ENCODE results near the gene TNP2.

The TNP2 gene

DNA sequence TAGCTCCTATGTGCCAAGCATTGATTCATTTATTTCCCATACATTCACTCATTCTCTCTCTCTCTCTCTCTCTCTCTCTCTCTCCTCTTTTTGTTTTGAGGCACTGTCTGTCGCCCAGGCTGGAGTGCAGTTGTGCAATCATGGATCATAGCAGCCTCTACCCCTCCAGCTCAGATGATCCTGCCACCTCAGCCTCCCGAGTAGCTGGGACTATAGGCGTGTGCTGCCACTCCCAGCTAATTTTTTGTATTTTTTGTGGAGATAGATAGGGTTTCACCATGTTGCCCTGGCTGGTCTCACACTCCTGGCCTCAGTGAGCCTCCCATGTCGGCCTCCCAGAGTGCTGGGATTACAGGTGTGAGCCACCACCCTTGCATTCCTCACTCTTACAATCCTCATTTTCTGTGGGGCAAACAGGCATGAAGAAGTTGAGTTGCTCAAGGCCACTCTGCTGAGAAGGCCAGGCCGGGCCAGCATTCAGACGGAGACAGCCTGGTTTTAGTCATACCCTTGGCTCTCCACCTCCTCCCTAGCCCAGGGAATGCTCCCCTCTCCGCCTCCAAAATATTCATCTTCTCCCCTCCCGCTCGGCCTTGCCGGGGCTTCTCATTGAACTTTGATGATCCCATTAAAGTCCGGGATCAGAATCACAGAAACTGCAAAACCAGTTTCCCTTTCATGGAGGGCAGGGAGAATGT lies 7.9 kb upstream of the TNP2 start:
- no peak for DNase-seq (ENCODE audit: low spot score)

DNA sequence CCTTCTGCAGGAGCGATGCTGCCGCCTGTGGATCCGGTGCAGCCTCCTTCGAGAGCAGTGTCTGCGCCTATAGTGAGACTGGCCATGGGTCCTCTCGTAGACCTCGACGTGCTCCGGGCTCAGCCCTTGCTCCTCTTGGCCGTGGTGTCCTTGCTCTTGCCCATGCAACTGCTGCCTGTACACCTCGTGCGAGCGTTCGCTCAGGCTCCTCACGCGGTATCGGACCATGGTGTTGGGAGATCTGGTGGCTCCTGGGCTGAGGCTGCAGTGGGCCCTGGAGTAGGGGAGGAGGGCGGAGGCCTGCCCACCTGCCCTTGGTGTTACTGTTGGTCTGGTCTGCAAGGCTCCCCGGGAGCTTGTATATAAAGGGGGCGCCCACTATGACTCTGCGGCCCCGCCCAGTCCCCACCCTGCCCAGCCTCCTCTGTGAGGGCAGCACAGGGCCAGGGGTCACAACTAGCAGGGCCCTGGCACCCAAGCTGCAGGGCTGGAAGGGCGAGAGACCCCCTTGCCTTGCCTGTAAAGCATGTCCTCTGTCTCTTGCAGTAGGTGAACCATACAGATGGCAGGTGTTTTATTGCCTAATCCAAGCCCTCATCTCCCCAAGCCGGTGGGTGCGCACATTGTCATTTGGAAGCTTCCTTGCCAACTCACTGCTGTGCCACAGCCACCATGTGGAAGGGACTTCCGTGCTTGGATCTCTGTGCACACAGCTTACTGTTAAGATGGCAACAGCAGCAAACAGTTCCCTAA lies 7.2 kb upstream of the TNP2 start, which contains the start of gene PRM2:
TSS of gene PRM2 (minus strand) at position 338 of the 753 bp plus-strand sequence. CDS start at position 228, 110 bp downstream.
- no peak for DNase-seq (ENCODE audit: low spot score)

DNA sequence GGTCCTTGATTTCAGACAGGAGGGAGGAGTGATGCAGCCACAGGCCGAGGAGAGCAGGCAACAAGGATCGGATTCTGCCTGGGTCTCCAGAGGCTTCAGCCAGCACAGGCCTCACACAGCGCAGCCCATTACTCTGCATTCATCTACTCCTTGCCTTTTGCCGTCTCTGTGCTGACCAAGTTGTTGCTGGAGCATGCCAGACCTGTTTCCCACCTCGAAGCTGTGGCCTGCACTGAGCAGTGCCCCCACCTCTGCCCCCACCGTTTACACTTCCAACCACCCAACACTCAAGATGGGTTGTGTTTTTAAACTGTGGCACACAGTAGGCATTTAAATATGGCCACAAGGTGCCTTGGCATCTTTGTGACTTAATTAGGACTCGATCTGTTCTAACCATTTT lies 5.8 kb upstream of the TNP2 start:
- DNase-seq (ENCODE audit: low spot score), result no peak

- no peak for DNase-seq (ENCODE audit: low spot score)
Measured at GRCh38 chr16:11273721-11274324, 4.7 kb upstream of the TNP2 start.

- no peak for DNase-seq (ENCODE audit: low spot score)
Measured at GRCh38 chr16:11272921-11273720, 4.0 kb upstream of the TNP2 start, which contains the start of gene PRM3. Gene PRM3, minus strand, starts transcription at chr16:11273629. Its CDS starts 34 bp downstream, at chr16:11273595.

DNA sequence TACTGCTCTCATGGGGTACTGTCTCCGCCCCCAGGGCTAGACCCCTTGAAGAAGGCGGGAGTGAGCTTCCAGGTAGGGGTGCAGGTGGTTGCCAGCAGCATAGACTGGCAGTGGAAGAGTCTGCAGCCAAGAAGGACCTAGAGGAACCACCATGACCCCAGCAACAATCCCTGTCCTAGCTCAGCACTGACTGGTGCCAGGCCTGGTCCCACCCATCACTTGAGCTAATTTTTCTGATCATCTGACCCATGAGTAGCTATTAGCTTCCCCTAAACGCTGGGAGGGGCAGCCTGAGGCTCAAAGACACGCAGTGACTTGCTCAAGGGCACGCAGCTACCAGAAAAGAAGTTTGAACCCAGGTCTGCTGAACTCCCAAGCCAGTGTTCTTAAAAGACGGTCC lies 3.4 kb upstream of the TNP2 start:
- no peak for DNase-seq (ENCODE audit: low spot score)

- DNase-seq (ENCODE audit: low spot score), result no peak
Measured at GRCh38 chr16:11271610-11272009, 2.5 kb upstream of the TNP2 start.

DNA sequence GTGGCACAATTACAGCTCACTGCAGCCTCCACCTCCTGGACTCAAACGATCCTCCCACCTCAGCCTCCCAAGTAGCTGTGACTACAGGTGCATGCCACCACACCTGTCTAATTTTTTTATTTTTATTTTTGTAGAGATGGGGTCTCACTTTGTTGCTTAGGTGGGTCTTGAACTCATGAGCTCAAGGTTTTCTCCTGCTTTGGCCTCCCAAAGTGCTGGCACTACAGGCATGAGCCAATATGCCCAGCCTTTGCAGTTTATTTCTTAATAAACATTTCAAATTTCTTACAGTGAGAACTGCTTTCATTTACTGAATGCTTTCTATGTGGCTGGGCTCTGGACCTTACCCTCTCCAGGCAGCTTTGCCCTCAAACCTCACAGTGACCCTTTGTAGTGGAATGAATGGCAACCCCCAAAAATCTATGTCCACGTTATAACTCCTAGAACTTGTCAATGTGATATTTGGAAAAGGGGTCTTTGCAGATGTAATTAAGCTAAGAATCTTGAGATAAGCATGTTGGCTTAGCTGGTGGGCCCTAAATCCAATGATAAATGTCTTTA lies 1.6 kb upstream of the TNP2 start:
- DNase-seq (ENCODE audit: low spot score), result no peak

- no peak for DNase-seq (ENCODE audit: low spot score)
Measured at GRCh38 chr16:11265124-11265523, 4.0 kb downstream of the TNP2 start.

GRCh38 chr16:11264155-11264832 lies 4.8 kb downstream of the TNP2 start:
- no peak for DNase-seq (ENCODE audit: low spot score)

DNA sequence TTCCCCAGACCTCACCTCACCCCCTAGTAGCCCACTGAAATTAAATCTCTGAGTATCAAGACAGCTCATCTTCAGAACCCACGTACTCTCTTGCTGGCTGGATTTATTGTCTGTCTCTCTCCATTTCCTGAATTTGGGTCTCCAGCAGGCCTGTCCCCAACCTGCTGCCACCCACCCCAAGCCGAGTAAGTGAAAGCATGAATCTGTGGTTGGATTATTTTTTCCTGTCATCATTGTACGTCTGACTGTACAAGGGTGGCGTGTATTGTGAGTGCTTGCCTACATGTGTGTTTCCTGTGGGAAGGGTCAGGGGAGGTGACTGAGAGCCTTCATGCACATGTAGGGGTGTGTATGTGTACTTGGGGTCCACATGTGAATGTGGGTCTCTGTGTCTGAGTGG lies 5.4 kb downstream of the TNP2 start:
- DNase-seq (ENCODE audit: low spot score), result no peak

- DNase-seq (ENCODE audit: low spot score), result no peak
Measured at GRCh38 chr16:11262915-11263314, 6.2 kb downstream of the TNP2 start.

GRCh38 chr16:11260596-11260966 lies 8.5 kb downstream of the TNP2 start:
- no peak for DNase-seq (ENCODE audit: low spot score)

GRCh38 chr16:11259655-11260595 lies 9.2 kb downstream of the TNP2 start:
- no peak for DNase-seq (ENCODE audit: low spot score)

DNA sequence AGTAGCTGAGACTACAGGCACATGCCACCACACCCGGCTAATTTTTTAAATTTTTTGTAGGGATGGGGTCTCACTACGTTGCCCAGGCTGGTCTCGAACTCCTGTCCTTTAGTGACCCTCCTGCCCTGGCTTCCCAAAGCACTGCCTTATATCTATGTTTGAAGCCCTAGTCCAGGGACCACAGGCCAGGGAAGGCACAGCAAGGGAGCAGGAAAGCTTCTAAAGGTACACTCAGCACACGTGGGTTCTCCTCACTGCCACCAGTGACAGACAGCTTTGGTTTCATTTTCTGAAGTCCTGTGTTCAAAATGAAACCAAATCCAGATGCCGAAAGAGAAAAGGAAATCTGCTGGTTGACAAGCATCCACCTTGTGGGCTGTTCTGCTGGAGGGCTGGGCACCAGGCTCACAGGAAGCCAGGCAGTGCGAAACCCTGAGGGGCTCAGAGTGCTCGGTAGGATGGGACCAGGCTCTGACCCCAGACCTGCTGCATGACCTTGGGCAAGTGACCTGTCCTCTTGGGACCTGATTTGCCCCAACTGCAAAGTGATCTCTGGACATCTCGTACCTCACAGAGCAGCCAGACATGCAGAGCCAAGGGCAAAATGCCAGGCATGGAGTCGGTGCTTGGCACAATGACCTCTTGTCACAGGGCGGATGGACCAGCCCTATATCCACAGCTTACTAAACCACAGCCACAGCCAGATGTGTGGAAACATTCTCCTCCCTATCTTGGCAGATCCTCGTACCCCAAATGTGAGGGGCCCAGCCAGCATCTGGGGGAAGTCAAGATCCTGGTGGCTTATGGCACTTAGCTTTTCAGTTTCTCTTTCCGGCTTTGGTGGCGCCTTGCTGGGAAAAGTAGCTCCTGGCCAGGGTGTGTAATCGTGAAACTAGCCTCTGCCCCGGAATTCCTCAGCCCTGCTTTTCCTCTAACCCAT lies 10.3 kb downstream of the TNP2 start:
- DNase-seq (ENCODE audit: low spot score), result no peak

- DNase-seq (ENCODE audit: low spot score), result peak; percentile 81
Measured at GRCh38 chr16:11257131-11257938, 11.8 kb downstream of the TNP2 start.

GRCh38 chr16:11256661-11257130 lies 12.4 kb downstream of the TNP2 start:
- peak; percentile 79 for DNase-seq (ENCODE audit: low spot score)
